Spleen (tissue), 7 donors: ENCODE results near the gene GFPT1.

Experiments
- POLR2AphosphoS5 ChIP-seq, 3 donors: sonication (generic); formaldehyde crosslinking; IDR thresholded peaks; one replicate each; pipeline ENCODE4 v1.5.1; 2017; ENCODE audit warnings: antibody characterized with exemption in 3 of 3
- TF ChIP-seq, protein P1 (sequence below), 11 experiments: fragments of 200-600 bp in 7 of 11; fragments of 450-650 bp in 4 of 11; sonication (generic) in 4 of 11; IDR thresholded peaks in 8 of 11; conservative IDR thresholded peaks in 3 of 11; 1 replicate in 7 of 11; 2 replicates in 4 of 11; pipeline versions ENCODE4 v1.4.0 to v1.8.0; 2016 to 2021; ENCODE audit warnings: antibody characterized with exemption in 11 of 11, inconsistent platforms in 4 of 11, mild to moderate bottlenecking in 1 of 11
- donor health status: DM: no; HTN: no; CAD: no; lungs with moderate emphysema.
- donor health status: DM: no; HTN: no; CAD: no.
- donor health status: DM: no; HTN: no; CAD: no.

DNA sequence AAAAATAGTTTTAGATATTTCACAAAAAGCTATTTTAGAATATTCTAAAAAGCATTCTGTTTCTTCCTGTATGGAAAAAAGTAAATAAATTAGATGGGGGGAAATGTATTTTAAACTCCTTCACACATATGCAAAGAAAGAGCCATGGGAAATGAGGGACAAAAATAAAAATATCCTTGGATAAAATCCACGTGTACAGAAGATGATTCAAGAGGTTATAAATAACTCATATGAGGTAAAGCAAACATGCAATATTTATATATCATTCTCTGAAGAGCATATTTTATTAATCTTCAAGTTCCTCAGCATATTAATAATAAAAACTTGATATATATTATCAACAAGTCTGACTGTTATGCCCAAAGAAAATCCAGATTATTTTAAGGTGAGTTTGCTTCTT is 8.8 kb upstream of the GFPT1 start:
- TF ChIP-seq, protein P1, sequence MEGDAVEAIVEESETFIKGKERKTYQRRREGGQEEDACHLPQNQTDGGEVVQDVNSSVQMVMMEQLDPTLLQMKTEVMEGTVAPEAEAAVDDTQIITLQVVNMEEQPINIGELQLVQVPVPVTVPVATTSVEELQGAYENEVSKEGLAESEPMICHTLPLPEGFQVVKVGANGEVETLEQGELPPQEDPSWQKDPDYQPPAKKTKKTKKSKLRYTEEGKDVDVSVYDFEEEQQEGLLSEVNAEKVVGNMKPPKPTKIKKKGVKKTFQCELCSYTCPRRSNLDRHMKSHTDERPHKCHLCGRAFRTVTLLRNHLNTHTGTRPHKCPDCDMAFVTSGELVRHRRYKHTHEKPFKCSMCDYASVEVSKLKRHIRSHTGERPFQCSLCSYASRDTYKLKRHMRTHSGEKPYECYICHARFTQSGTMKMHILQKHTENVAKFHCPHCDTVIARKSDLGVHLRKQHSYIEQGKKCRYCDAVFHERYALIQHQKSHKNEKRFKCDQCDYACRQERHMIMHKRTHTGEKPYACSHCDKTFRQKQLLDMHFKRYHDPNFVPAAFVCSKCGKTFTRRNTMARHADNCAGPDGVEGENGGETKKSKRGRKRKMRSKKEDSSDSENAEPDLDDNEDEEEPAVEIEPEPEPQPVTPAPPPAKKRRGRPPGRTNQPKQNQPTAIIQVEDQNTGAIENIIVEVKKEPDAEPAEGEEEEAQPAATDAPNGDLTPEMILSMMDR (IDR thresholded peaks at IDR 0.05 in 8 of 11, conservative IDR thresholded peaks at IDR 0.05 in 3 of 11): no peak
- TF ChIP-seq POLR2AphosphoS5 (IDR thresholded peaks at IDR 0.05): no peak
